Epithelial cell of prostate (primary cell): Measurements from ENCODE around the gene TUBB.

Source experiments
- DNase-seq: peaks from one replicate; pipeline ENCODE4 v3.0.0-alpha.2; 2011; ENCODE audit warnings: low read depth, low spot score
- H3K27ac ChIP-seq: fragments of 450-650 bp; 2 replicates; pipeline ENCODE4 v1.5.1; 2017; ENCODE audit warnings: mild to moderate bottlenecking

The TUBB gene

GRCh38 chr6:30732237-30732943 is 12.2 kb downstream of the TUBB start:
- DNase-seq: no peak
- no peak overlapping the region for H3K27ac ChIP-seq

- H3K27ac ChIP-seq: no peak overlapping the region
- no peak for DNase-seq
These were observed 15.6 kb downstream of the TUBB start for GRCh38 chr6:30735668-30736314.

- H3K27ac ChIP-seq: no peak overlapping the region
- DNase-seq: no peak
These were observed 18.4 kb downstream of the TUBB start for GRCh38 chr6:30738532-30738931.

GRCh38 chr6:30740540-30740870 is 20.4 kb downstream of the TUBB start:
- no peak for DNase-seq
- H3K27ac ChIP-seq: peak overlapping the region; percentile 100

- DNase-seq: no peak
These were observed 21.1 kb downstream of the TUBB start for GRCh38 chr6:30741063-30741779.

GRCh38 chr6:30741789-30742315 is 21.7 kb downstream of the TUBB start:
- DNase-seq: no peak
- H3K27ac ChIP-seq: peak overlapping the region; percentile 100

More at GRCh38 chr6:30741063-30741779, 21.1 kb downstream of the TUBB start:
- H3K27ac ChIP-seq: peak overlapping the region; percentile 100

- DNase-seq: no peak
- peak within 1 kb of the TSS; percentile 100 for H3K27ac ChIP-seq
These were observed 22.4 kb downstream of the TUBB start, which contains the start of gene FLOT1 for GRCh38 chr6:30742316-30743098. FLOT1 (minus strand) TSS chr6:30742687; CDS start chr6:30742189, 498 bp downstream.

- DNase-seq: no peak
- peak overlapping the region; percentile 100 for H3K27ac ChIP-seq
These were observed 23.2 kb downstream of the TUBB start for GRCh38 chr6:30743099-30744053.

GRCh38 chr6:30744054-30744805 is 24.1 kb downstream of the TUBB start, which contains the start of gene IER3:
IER3 (minus strand) TSS chr6:30744547; CDS start chr6:30744518, 29 bp downstream.
- peak; percentile 89 for DNase-seq
- H3K27ac ChIP-seq: peak within 1 kb of the TSS; percentile 100

- peak overlapping the region; percentile 100 for H3K27ac ChIP-seq
- DNase-seq: no peak
These were observed 27.1 kb downstream of the TUBB start for GRCh38 chr6:30747300-30747687.

GRCh38 chr6:30747902-30748769 is 28.0 kb downstream of the TUBB start:
- H3K27ac ChIP-seq: peak overlapping the region; percentile 100

GRCh38 chr6:30748851-30749540 is 28.8 kb downstream of the TUBB start:
- DNase-seq: no peak
- peak overlapping the region; percentile 100 for H3K27ac ChIP-seq

More at GRCh38 chr6:30747902-30748769, 28.0 kb downstream of the TUBB start:
- peak; percentile 92 for DNase-seq

- DNase-seq: no peak
- H3K27ac ChIP-seq: peak overlapping the region; percentile 100
These were observed 29.6 kb downstream of the TUBB start for GRCh38 chr6:30749554-30750378.

GRCh38 chr6:30750379-30750668 is 30.2 kb downstream of the TUBB start:
- no peak for DNase-seq
- peak overlapping the region; percentile 100 for H3K27ac ChIP-seq

GRCh38 chr6:30752157-30752927 is 32.2 kb downstream of the TUBB start:
- peak overlapping the region; percentile 100 for H3K27ac ChIP-seq
- peak; percentile 99 for DNase-seq
